Right cardiac atrium (tissue), 5 donors: Measurements from ENCODE around the gene SVIL. TPM values are rescaled to one million over a fixed set of nuclear protein-coding genes. Genes with fewer than 3 reads are reported as not detected.
A peak's percentile ranks its signal among the peaks of the same experiment; 100 is the strongest.
"Not testable (repeated sequence)": the region's sequence is repeated elsewhere in the genome, so short reads cannot be mapped to it uniquely, and the experiment has no call there.

Experiments
- ATAC-seq, 2 donors: fragments of 200-7000 bp; cut with Tn5 transposase; one replicate each; pipeline versions ENCODE4 v1.8.0 to v1.9.1; 2020; ENCODE audit warnings: moderate library complexity in 2 of 2, mild to moderate bottlenecking in 1 of 2
- DNase-seq, 3 donors: peaks; one replicate each; pipeline ENCODE4 v3.0.0-alpha.2; 2020
- H3K27ac ChIP-seq: one replicate; pipeline ENCODE4 v1.5.1; 2013; ENCODE audit warnings: mild to moderate bottlenecking, low read length, control low read depth, moderate library complexity
- H3K27me3 ChIP-seq: one replicate; pipeline ENCODE4 v1.6.1; 2013; ENCODE audit not compliant: control insufficient read depth, insufficient read depth
- H3K4me1 ChIP-seq: one replicate; pipeline ENCODE4 v1.6.1; 2013; ENCODE audit warnings: low read length; ENCODE audit not compliant: control insufficient read depth, insufficient read depth
- H3K4me3 ChIP-seq: one replicate; pipeline ENCODE4 v1.5.1; 2013; ENCODE audit warnings: low read length, control low read depth
- H3K9me3 ChIP-seq: one replicate; pipeline ENCODE4 v1.6.1; 2013; ENCODE audit warnings: low read length; ENCODE audit not compliant: control insufficient read depth
- WGBS: extraction: QIAGEN DNeasy Blood & Tissue Kit; methylation state at CpG from one replicate; pipeline ENCODE4 v1.1.7; 2013; 5-methylcytosine and 5-hydroxymethylcytosine counted together
- intact Hi-C, 4 donors: fragments of 100-400 bp; cut with DNase I; formaldehyde crosslinking; loops; one replicate each; pipeline versions ENCODE4 v1.11.0 to v1.14.0; 2022 to 2023
- polyA plus RNA-seq: library from polyadenylated mRNA; stranded (reverse); fragments of 200-250 nt; gene quantifications from one replicate; pipeline ENCODE4 v1.2.3, GENCODE V29; 2013
- total RNA-seq, 4 donors: library from RNA; stranded (reverse); fragmentation: NEBNext Ultra II Directional; extraction: Animal tissue kit (Norgen Biotek cat#: 25700); gene quantifications; one replicate each; pipeline ENCODE4 v1.2.1, GENCODE V29; 2021
- donor health status: healthy with polysubstance abuse.
- donor health status: DM: no; HTN: yes; CAD: no.
- donor health status: DM: no; HTN: no; CAD: no.
- donor health status: DM: no; HTN: yes; CAD: no; lungs with severe emphysema.
- donor health status: DM: yes; HTN: yes; CAD: no.

The SVIL gene
- total and polyA plus RNA-seq, 5 donors, result 106 to 374 (median 265) TPM

DNA sequence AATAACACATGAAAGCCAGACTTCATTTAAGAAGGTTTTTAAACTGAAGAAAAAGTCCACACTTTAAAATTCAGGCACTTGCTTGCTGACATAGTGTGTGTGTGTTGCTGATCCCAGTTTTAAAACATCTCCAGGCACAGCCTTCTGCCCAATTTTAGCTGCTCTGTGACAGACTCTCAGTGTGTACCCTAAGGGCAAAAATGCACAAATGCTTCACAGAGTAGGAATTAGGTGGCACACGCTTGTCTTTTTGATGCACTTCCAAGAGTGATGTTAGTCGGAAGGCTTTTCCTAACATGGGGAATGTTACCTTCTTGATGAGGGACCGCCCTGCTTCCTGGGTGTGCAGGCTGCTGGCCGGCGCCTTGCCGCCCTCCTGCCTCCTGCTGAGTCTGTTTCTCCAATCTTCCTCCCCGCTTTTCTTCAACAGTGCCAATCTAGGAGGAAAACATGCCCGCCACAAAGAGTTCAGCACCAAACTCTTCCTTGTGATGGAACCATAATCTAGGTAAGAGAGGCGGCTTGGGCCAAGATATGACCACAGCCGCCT, 122.3 kb downstream of the SVIL start:
- no peaks in the 10 kb centered on the region for H3K4me1 ChIP-seq
- DNase-seq (peak in 1 of 3 donors; percentile 34), ATAC-seq (no peak)
- H3K4me3 ChIP-seq, result no peak overlapping the region
- H3K27me3 ChIP-seq, result no peaks in the 10 kb centered on the region
- intact Hi-C loops, result no loop called here
- WGBS, result 94% methylated on average over 10 of the region's 10 CpGs
- H3K9me3 ChIP-seq, result no peaks in the 10 kb centered on the region
- no peak overlapping the region for H3K27ac ChIP-seq

- ATAC-seq, DNase-seq, H3K27ac ChIP-seq, H3K4me3 ChIP-seq, H3K9me3 ChIP-seq, H3K4me1 ChIP-seq, H3K27me3 ChIP-seq, intact Hi-C loops: not testable (repeated sequence)
- 84% methylated on average over 5 of the region's 5 CpGs for WGBS
Observed at GRCh38 chr10:29511806-29512205, 123.0 kb downstream of the SVIL start.

- intact Hi-C loops, H3K27me3 ChIP-seq, H3K9me3 ChIP-seq, H3K4me1 ChIP-seq, H3K4me3 ChIP-seq, H3K27ac ChIP-seq: not testable (repeated sequence)
- 80% methylated on average over 15 of the region's 24 CpGs for WGBS
- ATAC-seq, result peak; percentile 20 to 37
- peak in 1 of 3 donors; percentile 50 for DNase-seq
Observed at GRCh38 chr10:29510483-29511157, 124.2 kb downstream of the SVIL start.

DNA sequence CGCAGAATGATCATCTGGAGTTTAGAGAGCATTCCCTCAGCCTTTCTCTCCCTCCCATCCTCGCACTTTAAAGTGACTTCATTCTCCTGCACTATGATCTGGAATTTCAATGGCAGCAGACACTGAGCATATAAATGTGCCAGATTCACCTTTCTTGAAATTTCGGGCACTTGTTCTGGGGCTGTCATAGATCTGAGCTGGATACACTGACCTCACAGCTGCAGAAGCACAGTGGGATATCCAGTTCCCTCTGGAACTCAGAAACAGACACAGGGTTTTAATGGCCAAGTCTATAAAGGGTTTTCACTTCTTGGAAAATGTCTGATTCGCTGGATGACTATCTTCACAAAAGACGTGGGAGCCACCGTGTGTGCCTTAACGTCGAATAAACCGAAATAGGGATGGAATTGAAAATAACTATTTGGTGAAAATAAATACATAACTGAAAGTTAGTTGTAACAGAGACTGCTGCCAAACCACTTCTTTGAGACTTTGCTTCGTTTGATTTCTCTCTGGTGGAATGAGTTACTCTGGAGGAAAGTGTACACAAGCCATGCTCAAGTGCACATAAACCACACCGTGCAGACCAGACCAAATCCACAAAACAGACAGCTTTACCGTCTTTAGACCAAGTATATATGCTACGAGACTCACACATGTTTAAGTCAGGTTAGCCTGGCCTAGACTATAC, 126.1 kb downstream of the SVIL start:
- no peak overlapping the region for H3K27ac ChIP-seq

GRCh38 chr10:29507750-29508149, 127.0 kb downstream of the SVIL start:
- DNase-seq, H3K27me3 ChIP-seq, ATAC-seq, H3K27ac ChIP-seq, H3K9me3 ChIP-seq, H3K4me3 ChIP-seq, intact Hi-C loops, H3K4me1 ChIP-seq: not testable (repeated sequence)
- WGBS, result 63% methylated on average over 2 of the region's 4 CpGs

More for the DNA sequence above, 126.1 kb downstream of the SVIL start:
- intact Hi-C loops, result no loop called here
- ATAC-seq (no peak), DNase-seq (no peak)
- Histone ChIP-seq H3K27me3 (no peaks in the 10 kb centered on the region), H3K4me1 (no peaks in the 10 kb centered on the region), H3K9me3 (no peaks in the 10 kb centered on the region), H3K4me3 (no peak overlapping the region)
- WGBS, result 82% methylated on average over 13 of the region's 13 CpGs

GRCh38 chr10:29506324-29506921, 128.3 kb downstream of the SVIL start:
- intact Hi-C loops, H3K4me3 ChIP-seq, H3K9me3 ChIP-seq, H3K27ac ChIP-seq, DNase-seq, H3K4me1 ChIP-seq, H3K27me3 ChIP-seq: not testable (repeated sequence)
- 84% methylated on average over 8 of the region's 11 CpGs for WGBS
- peak; percentile 16 to 29 for ATAC-seq

GRCh38 chr10:29502351-29502750, 132.4 kb downstream of the SVIL start:
- H3K27ac ChIP-seq, result no peak overlapping the region
- 86% methylated on average over 1 of the region's 1 CpG for WGBS

DNA sequence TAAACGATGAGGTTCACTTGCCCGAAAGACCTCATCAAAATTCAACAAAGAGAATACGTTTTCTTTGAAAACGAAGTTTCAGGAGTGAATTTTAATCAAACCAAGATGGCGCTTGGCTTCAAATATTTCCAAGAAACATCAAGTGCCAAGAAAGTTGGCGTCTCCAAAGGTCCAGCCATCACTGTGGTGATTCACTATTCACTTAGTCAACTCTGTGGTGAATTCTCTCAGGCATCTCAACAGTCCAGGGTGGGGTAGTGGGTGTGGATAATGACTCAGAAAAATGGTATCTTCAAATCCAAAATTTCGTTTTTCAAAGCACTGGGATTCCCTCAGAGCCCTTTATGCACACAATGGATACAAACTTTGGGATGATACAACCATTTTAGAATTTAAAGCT, 133.1 kb downstream of the SVIL start:
- Histone ChIP-seq H3K9me3 (no peaks in the 10 kb centered on the region), H3K27me3 (no peaks in the 10 kb centered on the region), H3K4me3 (no peak overlapping the region), H3K4me1 (no peaks in the 10 kb centered on the region), H3K27ac (no peak overlapping the region)
- DNase-seq (no peak), ATAC-seq (peak in 1 of 2 donors; percentile 26)
- WGBS, result 91% methylated on average over 7 of the region's 7 CpGs
- intact Hi-C loops, result no loop called here

More at GRCh38 chr10:29502351-29502750, 132.4 kb downstream of the SVIL start:
- H3K4me3 ChIP-seq, result no peak overlapping the region
- intact Hi-C loops, result no loop called here
- H3K9me3 ChIP-seq, result no peaks in the 10 kb centered on the region
- H3K27me3 ChIP-seq, result no peaks in the 10 kb centered on the region
- no peak for ATAC-seq
- no peaks in the 10 kb centered on the region for H3K4me1 ChIP-seq
- DNase-seq, result no peak

GRCh38 chr10:29499993-29500537, 134.7 kb downstream of the SVIL start:
- no peaks in the 10 kb centered on the region for H3K9me3 ChIP-seq
- no peaks in the 10 kb centered on the region for H3K27me3 ChIP-seq
- ATAC-seq (peak; percentile 20 to 25), DNase-seq (peak in 1 of 3 donors; percentile 39)
- H3K4me3 ChIP-seq, result no peak overlapping the region
- 90% methylated on average over 13 of the region's 13 CpGs for WGBS
- no peaks in the 10 kb centered on the region for H3K4me1 ChIP-seq
- intact Hi-C loops, result no loop called here
- H3K27ac ChIP-seq, result no peak overlapping the region

- intact Hi-C loops, result no loop called here
- Histone ChIP-seq H3K4me1 (no peaks in the 10 kb centered on the region), H3K4me3 (no peak overlapping the region), H3K27me3 (no peaks in the 10 kb centered on the region), H3K27ac (no peak overlapping the region), H3K9me3 (no peaks in the 10 kb centered on the region)
- ATAC-seq, result peak; percentile 78 to 80
- 31% methylated on average over 14 of the region's 14 CpGs for WGBS
- DNase-seq, result peak; percentile 74 to 90 (median 89)
Observed at GRCh38 chr10:29496341-29497162, 138.2 kb downstream of the SVIL start.
